ENCODE measurements around the gene ENG.

GRCh38 chr9:127878001-127878651, 23.7 kb upstream of the ENG start:
- TF ChIP-seq POLR2AphosphoS5 (IDR thresholded peaks at IDR 0.05; ENCODE audit: low read depth, low read length) (no peak), REST (IDR thresholded peaks at IDR 0.05; ENCODE audit: low read depth) (no peak), CTCF (IDR thresholded peaks at IDR 0.05 in 2 of 3, conservative IDR thresholded peaks at IDR 0.05 in 1 of 3; ENCODE audit: borderline replicate concordance in 1 of 3, insufficient read depth in 1 of 3, low read depth in 2 of 3, low read length in 2 of 3) (no peak), EZH2 (IDR thresholded peaks at IDR 0.05) (no peak), EGR1 (IDR thresholded peaks at IDR 0.05; ENCODE audit: low read depth) (no peak), EZH2phosphoT487 (IDR thresholded peaks at IDR 0.05; ENCODE audit: borderline replicate concordance) (no peak), ELF1 (IDR thresholded peaks at IDR 0.05; ENCODE audit: borderline replicate concordance, low read depth) (no peak), ZBTB33 (IDR thresholded peaks at IDR 0.05; ENCODE audit: extremely low read depth, insufficient replicate concordance, low read length) (no peak), SIN3A (IDR thresholded peaks at IDR 0.05; ENCODE audit: low read depth) (no peak), ZNF274 (IDR thresholded peaks at IDR 0.05; ENCODE audit: low read depth, low read length) (no peak), RAD21 (IDR thresholded peaks at IDR 0.05; ENCODE audit: low read depth) (no peak), POLR2A (IDR thresholded peaks at IDR 0.05; ENCODE audit: borderline replicate concordance, extremely low read depth, insufficient read depth, insufficient read length) (no peak), JUND (IDR thresholded peaks at IDR 0.05) (no peak)
